Measurements from ENCODE around the gene SIPA1L3.

The SIPA1L3 gene

GRCh38 chr19:37954421-37954874 is 47.4 kb downstream of the SIPA1L3 start:
- DNase-seq (ENCODE audit: low read depth in 2 of 2) = no peak
- no peak overlapping the region for H3K4me3 ChIP-seq (replicated peaks in 1 of 2; ENCODE audit: low read depth in 2 of 2, low read length in 2 of 2)
- TF ChIP-seq CTCF (IDR thresholded peaks at IDR 0.05; ENCODE audit: low read depth, low read length) = no peak

GRCh38 chr19:37955986-37956385 is 49.0 kb downstream of the SIPA1L3 start:
- DNase-seq (ENCODE audit: low read depth in 2 of 2) = peak in 1 of 2 donors; percentile 28
- no peak overlapping the region for H3K4me3 ChIP-seq (replicated peaks in 1 of 2; ENCODE audit: low read depth in 2 of 2, low read length in 2 of 2)
- TF ChIP-seq CTCF (IDR thresholded peaks at IDR 0.05; ENCODE audit: low read depth, low read length) = no peak

- TF ChIP-seq CTCF (IDR thresholded peaks at IDR 0.05; ENCODE audit: low read depth, low read length) = no peak
- H3K4me3 ChIP-seq (replicated peaks in 1 of 2; ENCODE audit: low read depth in 2 of 2, low read length in 2 of 2) = no peak overlapping the region
- DNase-seq (ENCODE audit: low read depth in 2 of 2) = no peak
Measured at GRCh38 chr19:37957176-37957575, 50.2 kb downstream of the SIPA1L3 start.

- H3K4me3 ChIP-seq (replicated peaks in 1 of 2; ENCODE audit: low read depth in 2 of 2, low read length in 2 of 2) = no peak overlapping the region
- TF ChIP-seq CTCF (IDR thresholded peaks at IDR 0.05; ENCODE audit: low read depth, low read length) = no peak
- DNase-seq (ENCODE audit: low read depth in 2 of 2) = no peak
Measured at GRCh38 chr19:37959665-37960114, 52.7 kb downstream of the SIPA1L3 start.

- no peak for DNase-seq (ENCODE audit: low read depth in 2 of 2)
- H3K4me3 ChIP-seq (replicated peaks in 1 of 2; ENCODE audit: low read depth in 2 of 2, low read length in 2 of 2) = no peak overlapping the region
- TF ChIP-seq CTCF (IDR thresholded peaks at IDR 0.05; ENCODE audit: low read depth, low read length) = no peak
Measured at GRCh38 chr19:37961198-37961597, 54.2 kb downstream of the SIPA1L3 start.

- no peak overlapping the region for H3K4me3 ChIP-seq (replicated peaks in 1 of 2; ENCODE audit: low read depth in 2 of 2, low read length in 2 of 2)
- TF ChIP-seq CTCF (IDR thresholded peaks at IDR 0.05; ENCODE audit: low read depth, low read length) = no peak
- DNase-seq (ENCODE audit: low read depth in 2 of 2) = peak; percentile 35 to 50
Measured at GRCh38 chr19:37963190-37963936, 56.4 kb downstream of the SIPA1L3 start.

Data from cardiac fibroblast (primary cell).